Stimulated activated CD8-positive, alpha-beta memory T cell treated with anti-CD3 and anti-CD28 coated beads, Interleukin-4, amount 100 ng/mL, for 24 hours (primary cell): ENCODE results near the gene DGKE.

Experiments used
- DNase-seq: peaks from one replicate; pipeline ENCODE4 v3.0.0-alpha.2; 2020; ENCODE audit warnings: low read depth

DGKE gene

DNA sequence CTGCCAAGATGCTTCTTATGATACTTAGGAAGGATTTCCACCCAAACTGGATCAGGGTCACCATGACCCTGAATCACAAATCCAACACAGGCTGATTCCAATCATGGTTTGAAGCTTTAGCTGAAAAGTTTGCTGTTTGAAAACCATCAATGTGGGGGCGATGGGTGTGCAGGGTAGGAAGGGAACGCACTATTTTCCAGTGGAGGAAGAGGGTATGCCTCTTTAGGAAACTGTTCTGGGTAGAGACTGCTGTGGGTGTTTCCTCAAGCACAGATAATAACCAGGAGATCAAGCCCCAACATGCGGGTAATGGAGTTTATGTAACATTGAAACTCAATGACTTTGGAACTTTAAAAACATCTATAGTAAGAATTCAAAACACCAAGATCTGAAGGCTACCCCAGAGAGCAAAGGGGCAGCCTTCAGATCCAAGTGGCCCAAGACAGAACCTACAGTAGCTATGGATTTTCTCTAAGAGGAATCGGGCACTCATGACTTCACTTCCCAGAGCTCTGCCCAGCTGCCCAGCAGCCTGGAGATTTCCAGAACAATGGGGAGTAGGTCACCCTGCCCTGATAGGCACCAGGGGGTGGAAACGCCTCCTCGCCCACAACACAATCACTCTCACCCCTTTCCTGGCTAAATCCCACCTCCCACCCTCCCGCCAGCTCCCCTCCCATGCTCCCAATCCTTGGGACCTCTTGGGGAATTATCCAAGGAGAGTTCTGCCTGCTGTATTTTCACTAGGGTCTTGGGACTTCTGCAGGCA, 57.1 kb downstream of the DGKE start:
- no peak for DNase-seq

- DNase-seq, result peak; percentile 43
Measured at GRCh38 chr17:56891751-56892150, 57.8 kb downstream of the DGKE start.

DNA sequence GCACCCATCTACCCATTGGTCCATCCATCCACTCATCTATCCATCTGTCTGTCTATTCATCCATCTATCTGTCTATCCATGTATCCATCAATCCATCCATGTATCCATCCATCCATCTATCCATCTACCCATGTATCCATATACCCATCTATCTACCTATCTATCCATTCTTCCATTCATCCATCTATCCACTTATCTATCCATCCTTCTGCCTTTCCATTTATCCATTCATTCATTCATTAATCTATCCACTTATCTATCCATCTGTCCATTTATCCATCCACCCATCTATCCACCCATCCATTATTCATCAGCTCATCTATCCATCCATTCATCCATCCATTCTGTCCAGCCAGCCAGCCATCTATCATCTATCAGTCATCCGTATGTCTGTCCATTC, 58.4 kb downstream of the DGKE start:
- DNase-seq, result no peak

DNA sequence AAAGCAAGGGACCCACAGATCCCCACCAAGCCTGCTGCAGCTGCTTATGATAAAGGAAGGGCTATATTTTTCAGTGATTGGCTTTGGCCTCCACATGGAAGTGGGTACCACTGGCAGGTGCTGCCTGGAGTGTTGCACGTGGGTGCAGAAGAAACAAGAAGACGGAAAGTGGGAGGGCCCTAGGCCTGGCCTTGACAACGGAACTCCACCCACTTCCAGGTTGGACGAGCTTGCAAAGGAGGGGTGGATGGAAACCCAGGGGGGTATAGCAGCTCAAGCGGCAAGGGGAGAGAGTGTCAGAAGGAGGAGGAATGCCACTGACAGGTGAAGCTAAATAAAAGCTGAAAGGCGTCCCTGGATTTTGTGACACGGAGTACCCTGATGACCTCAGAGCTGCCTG, 59.6 kb downstream of the DGKE start:
- no peak for DNase-seq

- no peak for DNase-seq
Measured at GRCh38 chr17:56894859-56895455, 61.0 kb downstream of the DGKE start.

- DNase-seq, result no peak
Measured at GRCh38 chr17:56896217-56896967, 62.4 kb downstream of the DGKE start.

GRCh38 chr17:56896968-56897359, 63.0 kb downstream of the DGKE start:
- no peak for DNase-seq

- DNase-seq, result no peak
Measured at GRCh38 chr17:56897646-56898424, 63.9 kb downstream of the DGKE start.

GRCh38 chr17:56898874-56899273, 64.9 kb downstream of the DGKE start:
- DNase-seq, result no peak

DNA sequence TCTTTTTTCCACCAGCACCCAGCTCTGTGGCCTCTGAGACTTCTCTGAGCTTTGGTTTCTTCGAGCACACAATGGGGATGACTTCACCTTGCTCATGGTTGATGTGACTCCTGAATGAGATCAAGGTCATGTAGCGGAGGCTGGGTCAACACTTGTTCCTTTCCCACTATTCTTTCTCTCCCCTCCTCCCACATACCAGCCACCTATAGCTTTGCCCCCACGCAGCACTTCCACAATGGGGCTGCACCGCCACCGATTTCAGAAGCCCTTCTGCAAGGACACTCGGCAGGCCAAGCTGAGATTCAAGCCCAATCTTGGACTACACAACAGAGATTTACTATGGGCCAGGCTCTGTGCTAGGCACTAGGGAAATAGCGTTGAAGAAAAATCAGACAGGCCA, 65.5 kb downstream of the DGKE start:
- DNase-seq, result no peak

- DNase-seq, result no peak
Measured at GRCh38 chr17:56902348-56902747, 68.4 kb downstream of the DGKE start.

GRCh38 chr17:56903560-56903959, 69.6 kb downstream of the DGKE start:
- no peak for DNase-seq

- DNase-seq, result no peak
Measured at GRCh38 chr17:56908001-56908542, 74.1 kb downstream of the DGKE start.

- no peak for DNase-seq
Measured at GRCh38 chr17:56909742-56910508, 76.0 kb downstream of the DGKE start.

DNA sequence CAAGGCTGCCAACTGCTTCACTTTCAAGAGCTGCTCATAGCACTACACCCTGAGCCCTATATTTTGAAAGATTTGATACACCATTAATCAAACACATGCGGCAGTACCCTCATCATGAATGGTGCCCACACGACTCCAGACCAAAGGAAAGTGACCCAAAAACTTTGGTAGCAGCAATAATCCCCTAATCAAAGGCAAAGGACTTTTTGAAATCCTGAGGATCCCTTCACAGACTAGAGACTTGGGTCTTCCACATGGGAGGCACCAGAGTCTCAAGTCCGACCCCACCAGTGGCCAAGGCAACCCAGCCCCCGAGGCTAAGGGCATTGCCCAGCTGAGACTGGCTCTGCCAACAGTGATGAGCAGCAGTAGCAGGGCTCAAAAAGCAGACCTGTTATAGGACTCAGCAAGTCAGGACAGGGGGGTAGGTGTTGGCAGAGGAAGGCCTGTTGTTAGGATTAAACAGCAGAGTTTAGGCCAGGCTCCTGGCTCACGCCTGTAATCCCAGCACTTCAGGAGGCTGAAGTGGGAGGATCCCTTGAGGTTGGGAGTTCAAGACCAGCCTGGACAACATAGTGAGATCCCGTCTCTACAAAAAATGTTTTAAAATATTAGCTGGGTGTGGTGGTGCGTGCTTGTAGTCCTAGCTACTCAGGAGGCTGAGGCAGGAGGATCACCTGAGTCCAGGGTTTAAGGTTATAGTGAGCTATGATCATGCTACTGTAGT, 76.7 kb downstream of the DGKE start:
- no peak for DNase-seq

DNA sequence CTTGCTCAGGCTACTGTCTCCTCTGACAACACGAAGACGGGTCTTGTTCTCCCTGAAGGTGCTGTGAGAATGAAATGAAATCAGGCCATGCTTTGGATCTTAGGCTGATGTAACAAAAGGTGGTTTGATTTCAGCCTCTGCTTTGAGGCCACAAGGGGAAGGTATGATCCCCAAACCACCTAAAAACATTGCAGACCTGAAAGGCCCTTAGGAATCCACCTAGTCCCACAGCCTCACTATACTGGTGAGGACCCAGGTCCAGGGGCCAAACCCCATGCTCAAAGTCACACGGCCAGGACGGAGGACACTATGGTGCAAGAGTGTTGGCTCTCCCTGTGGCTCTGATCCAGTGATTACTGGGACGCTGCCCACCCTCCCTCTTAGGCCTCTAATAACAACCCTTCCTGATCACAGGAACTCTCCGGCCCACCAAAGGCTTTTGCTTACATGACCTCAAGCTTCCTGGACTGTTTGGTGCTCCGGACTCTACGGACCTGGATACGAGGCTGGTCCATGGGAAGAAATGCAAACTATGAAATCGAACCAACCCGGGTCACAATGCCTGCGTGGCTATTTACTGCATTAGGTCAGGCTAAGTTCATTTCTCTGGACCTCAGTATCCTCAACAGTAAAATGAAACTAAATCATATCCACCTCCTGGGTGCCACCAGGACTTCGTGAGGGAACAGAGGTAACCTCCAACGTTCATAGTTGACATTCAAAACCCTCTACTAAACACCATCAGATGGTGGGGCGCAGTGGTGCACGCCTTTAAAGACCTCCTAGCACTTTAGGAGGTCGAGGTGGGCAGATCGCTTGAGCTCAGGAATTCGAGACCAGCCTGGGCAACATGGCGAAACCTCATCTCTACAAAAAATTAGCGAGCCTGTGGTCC, 78.4 kb downstream of the DGKE start:
- no peak for DNase-seq

DNA sequence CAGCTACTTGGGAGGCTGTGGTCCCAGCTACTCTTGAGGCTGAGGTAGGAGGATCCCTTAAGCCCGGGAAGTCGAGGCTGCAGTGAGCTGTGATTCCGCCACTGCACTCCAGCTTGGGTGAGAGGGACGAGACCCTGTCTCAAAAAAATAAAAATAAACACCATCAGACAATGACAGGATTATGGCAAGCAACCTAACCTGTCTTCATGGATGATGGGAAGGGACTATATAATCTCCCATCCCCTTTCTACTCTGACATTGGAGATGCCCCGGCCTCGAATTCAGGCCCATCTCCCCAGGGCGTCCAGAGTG, 79.0 kb downstream of the DGKE start:
- DNase-seq, result no peak

DNA sequence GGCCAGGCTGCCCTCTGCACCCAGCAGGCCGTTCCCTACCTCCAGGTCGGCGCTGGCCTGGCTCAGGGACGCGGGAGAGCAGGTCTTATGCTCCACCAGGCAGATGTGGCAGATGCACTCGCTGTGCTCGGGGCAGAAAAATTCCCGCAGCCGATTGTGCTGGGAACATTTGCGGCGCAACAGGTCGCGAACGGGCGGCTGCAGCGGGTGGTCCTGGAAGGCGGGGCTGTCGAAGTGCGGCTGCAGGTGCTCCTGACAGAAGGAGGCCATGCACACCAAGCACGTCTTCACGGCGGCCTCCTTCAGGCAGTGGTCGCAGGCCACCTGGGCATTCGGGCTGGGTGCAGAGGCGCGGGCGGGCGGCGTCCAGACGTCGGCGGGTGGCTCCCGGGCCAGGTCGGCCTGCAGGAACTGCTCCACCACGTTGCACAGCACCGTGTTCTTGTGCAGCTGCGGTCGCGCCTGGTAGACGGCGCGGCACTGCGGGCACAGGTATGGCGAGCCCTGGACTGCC, 79.5 kb downstream of the DGKE start:
- DNase-seq, result no peak

- peak; percentile 85 for DNase-seq
Measured at GRCh38 chr17:56913867-56914580, 80.1 kb downstream of the DGKE start, which contains the start of gene TRIM25. TRIM25 (minus strand) TSS chr17:56914049; CDS start chr17:56913988, 61 bp downstream.
